HG03432 (cell line): ENCODE results near the gene COL5A2.

Experiments used
- ATAC-seq: cut with Tn5 transposase; IDR thresholded peaks from one replicate; pipeline ENCODE4 v1.9.1; 2021; ENCODE audit warnings: mild to moderate bottlenecking, moderate library complexity; ENCODE audit not compliant: unreplicated experiment

COL5A2 gene

DNA sequence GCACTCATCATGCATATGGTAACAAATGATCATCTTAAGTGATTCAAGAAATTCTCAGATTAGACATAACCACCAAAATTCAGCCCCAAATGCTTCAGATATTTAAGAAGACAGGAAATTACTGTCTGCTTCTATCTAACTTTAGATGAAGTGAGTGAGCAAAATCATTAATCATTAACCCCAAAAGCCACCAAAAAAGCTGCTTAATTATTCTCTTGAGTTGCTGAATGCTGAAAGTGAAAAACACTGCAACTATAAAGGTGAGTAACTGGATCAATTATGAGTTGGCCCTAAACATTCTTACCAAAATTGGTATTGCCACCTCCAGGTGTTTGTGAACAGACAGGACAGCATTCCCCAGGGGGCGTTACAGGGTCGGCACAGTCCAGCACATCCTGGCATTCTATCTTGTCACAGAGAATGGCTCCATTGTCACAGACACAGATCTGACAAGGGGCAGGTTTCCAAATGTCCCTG lies 69.6 kb downstream of the COL5A2 start:
- ATAC-seq = peak; percentile 95

DNA sequence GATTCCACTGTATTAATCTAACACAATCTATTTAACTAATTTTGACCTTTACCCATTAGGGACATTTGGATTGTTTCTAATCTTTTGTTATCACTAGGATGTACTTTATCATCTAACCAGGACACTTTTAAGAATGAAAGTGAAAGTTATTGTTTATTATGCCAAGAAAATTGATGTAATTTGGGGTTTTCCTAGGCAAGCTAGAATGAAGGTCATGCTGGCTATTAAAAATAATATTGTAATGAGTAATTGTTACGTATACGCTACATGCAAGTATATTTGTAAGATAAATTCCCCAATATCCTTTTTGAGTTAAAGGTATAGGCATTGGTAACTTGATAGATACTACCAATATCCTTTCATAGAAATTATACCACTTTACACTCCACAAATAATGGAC lies 74.6 kb downstream of the COL5A2 start:
- ATAC-seq = no peak

DNA sequence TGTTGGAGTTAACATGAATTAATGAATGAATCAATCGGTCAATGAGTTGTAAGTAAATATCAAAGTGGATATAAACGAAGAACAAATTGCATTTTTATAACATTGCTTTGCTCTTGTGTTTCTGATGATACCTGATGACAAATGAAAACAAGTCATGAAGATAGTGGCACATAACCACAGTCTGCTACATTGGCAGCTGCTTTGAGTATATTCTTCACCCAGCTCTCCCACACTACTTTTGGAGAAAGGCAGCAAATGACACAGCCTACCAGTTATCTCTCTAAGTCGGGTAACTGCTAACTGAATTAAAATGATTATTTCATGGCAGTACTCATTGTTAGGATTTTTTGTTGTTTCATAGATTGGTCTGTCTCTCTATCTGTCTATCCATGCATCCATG lies 76.8 kb downstream of the COL5A2 start:
- ATAC-seq = no peak

DNA sequence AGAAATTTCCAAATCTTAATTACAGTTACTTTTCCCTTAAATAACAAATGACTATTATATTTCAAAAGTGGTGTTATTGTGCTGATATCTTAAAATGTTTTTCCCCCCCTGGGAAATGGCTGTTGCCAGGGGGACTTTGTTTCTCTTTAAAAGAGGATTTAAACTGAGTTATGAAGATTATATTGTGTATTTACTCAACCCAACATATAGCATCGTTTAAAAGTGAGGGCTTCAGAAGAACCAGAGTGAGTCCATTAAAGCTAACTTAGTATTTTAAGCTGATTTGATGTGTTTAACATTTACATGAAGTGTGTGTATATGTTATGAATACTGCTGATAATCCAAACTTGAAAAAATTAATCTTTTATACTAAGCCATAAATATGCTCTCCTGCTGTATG lies 81.6 kb downstream of the COL5A2 start:
- no peak for ATAC-seq

DNA sequence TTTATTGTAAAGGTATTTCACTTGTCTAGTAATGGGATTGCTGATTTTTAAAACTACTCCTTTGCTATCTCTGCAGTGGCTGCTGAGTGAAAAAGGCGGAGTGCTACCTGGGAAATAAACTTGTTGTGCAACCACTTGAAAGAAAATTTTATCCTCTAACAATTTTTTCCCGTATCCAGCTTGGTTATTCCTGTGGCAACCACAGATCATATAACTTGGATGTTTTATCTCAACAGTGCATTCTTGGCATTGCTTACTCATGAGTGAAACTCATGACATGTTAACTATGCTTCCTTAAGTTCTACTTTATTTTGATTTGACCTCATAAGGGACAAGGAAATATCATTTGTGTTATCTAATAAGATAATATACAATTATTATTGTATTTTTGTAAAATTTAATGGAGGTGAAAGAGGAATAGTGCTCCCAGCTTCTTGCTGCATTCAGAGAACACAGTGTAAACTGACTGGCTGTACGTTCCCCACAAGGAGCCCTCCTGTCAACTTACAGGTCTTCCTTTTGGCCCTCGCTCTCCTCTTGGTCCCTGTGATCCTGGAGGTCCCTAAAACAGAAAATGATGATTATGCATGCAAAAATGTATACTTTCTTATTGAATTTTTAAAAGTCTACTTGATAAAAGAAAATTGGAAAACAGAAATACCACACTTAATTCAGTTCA lies 82.7 kb downstream of the COL5A2 start:
- no peak for ATAC-seq

DNA sequence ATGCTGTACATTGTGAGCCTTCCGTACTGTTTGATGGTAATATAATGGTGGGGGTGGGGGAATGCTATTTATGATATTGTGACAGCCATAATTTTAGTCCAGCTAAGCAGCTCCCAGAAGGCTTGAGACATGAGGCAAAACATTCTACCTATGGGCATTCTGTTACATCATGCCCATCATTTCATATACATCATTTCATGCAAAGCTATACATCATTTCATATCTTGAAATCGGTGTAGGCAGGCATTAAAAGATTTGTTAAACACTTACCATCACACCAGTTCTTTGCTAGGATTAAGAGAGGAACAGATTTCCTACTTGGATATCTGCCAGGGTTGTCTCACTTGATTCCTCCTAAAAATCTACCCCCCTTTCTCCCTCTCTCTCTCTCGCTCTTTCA lies 84.5 kb downstream of the COL5A2 start:
- no peak for ATAC-seq

DNA sequence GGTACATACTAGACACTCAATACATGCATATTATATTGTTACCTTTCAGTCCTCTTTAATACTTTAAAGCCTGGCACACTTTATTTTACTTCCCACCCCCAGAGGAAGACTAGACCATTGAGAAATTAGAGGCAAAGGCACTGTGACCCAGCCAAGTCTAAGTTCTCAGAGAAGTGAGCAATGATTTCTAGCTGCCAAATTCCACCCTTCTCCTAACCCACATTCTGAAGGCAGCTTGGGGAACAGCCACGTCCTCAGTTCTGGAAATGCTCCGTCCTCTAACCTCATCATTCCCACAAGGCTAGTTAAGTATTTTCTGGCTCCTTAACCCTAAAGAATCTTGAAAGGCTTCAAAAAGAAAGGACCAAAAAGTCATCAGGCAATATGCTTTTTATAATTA lies 86.6 kb downstream of the COL5A2 start:
- no peak for ATAC-seq

DNA sequence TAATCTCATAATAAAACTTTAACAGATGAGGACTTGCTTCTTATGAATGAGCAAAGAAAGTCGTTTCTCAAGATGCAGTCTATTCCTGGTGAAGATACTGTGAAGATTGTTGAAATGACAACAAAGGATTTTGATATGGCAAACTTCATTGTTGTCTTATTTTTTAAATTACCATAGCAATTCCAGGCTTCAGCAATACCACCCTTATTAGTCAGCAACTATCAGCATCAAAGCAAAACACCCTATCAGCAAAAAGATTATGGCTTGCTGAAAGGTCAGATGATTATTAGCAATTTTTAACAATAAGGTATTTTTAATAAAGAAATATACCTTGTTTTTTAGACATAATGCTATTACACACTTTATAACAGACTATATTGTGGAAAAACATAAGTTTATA lies 88.3 kb downstream of the COL5A2 start:
- ATAC-seq = no peak

DNA sequence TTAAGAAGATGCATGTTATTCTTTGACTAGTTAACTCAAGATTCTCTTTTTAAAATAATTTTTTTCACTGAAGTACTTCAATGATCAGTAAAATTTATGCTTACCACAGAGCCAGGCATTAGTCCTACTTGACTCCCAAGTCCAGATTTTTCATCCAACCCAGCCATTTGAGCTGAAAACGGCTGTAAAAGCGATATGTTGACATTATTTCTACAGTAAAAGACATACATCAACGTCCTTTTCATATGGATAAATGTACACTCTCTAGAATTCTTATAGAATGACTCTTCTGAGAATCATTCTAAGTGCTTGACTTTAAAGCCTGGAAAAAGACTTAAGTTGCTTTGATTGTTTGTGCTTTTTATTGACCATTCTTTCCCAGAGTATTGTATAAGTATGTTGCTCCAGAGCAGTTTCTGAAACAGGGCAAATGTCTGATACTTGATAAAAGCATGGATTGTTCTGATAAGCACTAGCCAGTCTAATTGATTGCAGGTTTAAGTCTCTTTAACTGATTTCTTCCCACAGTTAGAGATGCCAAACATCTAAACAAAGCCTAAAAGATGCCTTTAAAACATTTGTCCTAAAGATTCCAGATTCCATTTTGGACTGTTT lies 90.9 kb downstream of the COL5A2 start:
- no peak for ATAC-seq

DNA sequence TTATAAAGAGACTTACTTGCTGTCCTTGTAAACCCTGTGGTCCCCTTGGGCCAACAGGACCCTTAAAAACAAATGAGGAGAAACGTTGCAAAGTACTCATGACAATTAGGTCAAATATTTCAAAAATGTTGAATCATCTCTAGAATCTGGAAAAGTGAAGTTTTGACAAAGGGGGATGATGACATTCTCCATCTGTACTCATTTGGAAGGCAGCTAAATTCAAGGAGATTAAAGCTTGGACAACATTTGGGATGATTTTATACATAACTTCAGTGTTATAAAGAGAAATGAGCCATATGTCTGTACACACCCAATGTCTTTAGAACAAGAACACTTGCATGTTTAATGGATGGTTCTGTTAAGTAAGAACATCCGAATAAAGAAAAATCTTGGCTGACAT lies 92.9 kb downstream of the COL5A2 start:
- ATAC-seq = no peak

DNA sequence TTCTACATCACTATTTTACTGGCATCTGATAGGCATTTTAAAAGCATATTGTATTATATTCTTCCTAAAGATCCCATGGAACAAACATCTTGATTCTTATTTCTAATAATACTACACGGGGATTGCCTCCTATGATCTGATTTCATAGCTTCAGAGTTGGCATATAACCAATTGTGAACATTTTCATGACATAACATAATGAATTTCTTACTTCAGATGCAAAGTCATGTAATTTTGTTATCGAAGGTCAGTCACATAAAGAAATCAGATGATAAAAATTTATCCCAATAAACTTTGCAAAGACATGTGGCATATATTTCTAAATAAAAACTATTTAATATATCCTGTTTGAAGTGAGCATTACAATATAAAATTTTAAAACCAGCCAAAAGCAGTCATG lies 93.3 kb downstream of the COL5A2 start:
- ATAC-seq = no peak

DNA sequence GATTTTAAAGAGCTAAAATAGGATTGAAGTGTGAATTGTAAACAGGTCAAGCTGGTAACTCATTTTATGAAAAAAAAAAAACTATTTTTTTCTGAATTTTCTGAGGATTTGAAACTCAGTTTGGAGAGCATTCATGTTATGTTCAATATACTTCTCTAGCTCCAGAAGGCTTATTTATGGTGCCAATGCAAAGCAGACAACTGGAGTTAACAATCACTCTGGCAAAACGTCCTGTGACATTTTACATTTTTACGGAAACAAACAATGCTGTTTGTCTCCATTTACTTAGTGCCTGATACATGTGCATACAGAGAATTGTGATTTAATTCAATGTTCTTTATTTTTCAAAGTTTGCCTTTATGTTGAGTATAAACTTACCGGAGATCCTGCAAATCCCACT lies 96.0 kb downstream of the COL5A2 start:
- no peak for ATAC-seq

DNA sequence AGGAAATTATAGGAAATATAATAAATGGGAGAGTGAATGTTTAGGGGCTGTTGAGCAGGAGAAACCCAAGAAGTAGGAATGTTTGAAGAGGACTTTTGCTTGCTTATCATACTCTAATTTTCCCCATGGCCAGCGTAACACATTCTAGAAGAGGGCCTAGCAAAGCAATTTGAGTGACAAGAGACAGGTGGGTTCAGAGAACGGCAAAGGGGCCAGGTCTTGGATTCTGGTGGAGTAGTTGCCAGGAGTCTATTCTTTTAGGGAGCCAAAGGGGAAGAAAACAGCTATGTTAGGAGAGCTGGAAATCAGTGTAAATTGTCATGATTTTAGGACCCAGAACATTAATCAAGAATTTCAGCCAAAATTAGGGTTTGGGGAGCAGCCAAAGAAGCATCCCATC lies 96.5 kb downstream of the COL5A2 start:
- no peak for ATAC-seq

DNA sequence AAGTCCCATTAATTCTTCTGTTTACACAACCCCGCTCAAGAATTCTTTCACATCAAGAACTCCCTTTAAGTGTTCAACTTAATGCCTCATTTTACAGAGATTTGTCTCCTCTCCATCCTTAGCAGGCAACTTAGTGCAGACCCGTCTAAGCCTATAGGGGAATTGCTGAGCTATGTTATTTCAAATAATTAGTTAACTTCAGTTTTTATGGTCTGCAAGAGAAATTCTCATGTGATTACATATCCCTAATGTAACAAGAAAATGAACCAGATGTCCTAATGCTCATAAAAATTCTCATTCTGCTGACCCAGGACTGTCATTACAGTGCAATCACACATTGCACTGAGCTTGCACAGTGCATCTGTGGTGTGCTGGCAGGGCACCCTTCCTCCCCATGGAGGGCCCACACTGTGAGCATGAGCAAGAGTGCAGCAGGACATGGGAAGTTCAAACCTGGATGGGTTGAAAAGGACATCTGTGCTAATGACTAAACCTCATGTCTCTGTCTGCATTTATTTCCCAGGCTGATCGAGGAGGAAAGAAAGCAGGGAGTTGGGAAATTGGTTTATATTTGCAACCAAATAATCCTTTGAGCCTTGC lies 97.1 kb downstream of the COL5A2 start:
- ATAC-seq = no peak

DNA sequence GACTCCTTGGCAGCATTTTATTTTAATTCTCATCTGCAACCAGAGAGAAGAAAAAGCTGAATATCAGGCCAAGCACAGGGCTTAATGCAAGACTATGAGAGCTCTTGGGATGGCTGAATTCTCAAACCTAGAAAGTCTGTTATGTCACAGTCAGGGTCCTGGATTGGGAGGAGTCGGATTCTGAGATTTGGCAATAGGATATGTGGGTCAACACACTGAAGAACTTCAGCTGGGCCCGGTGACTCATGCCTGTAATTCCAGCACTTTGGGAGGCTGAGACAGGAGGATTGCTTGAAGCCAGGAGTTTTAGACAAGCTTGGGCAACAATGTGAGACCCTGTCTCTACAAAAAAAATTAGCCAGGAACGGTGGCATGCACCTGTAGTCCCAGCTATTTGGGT lies 103.0 kb downstream of the COL5A2 start:
- no peak for ATAC-seq

DNA sequence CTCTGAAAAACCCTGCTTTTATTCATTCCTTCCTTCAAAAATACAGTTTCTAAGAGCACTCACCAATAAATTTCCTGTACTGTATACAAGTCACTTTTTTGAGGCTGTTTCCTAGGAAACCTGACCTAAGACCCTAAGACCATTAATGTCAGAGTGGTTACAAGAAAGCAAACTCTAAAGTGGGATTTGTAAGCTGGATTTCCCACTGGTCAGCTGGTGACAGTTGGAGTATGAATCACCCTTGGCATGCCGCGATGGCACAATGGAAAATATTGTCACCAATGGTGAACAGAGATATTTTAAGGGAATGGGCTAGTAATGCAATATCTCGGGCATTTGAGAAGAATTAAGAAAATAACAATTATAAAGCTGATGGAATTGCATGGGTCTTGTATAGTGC lies 103.4 kb downstream of the COL5A2 start:
- ATAC-seq = no peak

DNA sequence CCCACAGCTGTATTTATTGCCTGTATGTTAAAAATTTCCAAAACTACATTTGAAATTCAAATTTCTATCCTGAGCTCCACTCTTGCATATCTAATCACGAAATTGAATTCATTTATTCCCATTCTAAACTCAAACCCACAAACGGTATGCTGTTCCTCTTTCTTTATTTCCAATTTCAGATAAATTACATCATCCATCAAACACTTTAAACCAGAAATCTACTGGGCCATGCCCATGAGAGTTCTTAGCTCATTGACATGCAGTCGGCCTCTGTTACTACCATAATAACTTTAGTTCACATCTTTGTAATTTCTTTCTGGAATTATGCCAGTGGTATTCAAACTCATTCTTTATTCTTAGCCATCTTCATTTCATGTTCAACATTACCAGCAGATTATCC lies 105.1 kb downstream of the COL5A2 start:
- ATAC-seq = no peak

DNA sequence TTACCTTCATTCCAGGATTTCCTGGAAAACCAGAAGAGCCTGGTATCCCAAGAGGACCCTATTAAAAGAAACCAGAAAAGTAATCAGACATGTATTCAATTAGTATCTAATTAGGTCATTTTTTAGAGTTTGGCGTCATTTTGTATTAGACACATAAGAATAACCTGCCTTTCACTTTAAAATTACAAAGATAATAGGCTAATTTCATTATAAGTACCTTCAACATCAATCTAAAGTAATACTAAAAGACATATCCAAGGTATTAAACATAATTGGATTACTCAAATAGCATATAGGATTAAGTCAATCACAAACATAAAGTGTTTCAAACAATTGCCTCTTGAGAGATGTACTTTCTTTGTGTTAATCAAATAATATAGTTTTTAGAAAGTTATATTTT lies 107.5 kb downstream of the COL5A2 start:
- ATAC-seq = no peak

DNA sequence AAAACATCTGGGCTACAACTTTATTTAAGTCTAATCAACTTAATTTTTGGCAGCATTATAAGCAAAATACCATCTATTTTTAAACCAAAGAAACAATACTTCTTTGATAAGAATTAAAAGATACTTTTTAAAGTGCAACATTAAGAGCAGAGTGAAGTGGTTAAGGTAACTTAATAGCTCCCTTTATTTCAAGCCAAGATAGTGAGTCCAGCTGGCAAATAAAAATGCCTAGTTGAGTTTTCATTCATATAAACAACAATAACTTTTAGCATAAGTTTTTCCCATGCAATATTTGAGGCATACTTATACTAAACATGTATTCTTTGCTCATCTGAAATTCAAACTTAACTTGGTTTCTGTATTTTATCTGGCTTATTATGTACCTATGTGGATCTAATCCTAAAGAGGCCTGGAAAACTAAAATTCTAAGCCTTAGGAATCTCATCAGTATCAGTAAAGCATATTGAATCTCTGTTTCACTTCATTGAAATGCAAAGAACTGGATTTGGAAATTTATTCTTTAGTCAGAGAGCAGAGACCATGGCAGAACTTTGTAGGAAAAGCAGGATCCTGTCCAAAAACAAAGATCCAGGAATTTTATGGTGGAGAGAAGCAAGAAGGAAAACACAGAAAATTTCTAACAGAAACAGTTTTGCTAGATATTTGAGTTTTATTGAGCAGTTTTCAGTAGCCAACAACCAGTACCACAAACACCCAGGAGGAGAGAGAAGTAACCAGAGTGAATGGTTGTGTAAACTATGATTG lies 109.5 kb downstream of the COL5A2 start:
- ATAC-seq = no peak

DNA sequence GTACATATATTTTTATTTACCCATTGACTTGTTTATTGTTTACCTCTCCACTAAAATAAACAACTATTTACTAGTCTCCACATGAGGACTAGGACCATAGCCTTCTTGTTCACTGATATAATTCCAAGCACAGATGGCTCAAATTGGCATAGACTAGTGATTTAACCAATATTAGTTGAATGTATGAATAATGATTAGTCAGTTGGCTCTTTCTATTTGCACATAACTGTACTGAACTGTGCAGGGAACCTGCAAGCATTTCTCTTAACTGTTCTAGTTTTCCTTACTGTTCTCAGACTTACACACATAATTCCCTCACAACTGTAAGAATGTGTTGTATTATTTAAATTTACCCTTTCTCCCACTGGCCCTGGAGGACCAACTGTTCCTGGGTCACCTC lies 113.5 kb downstream of the COL5A2 start:
- no peak for ATAC-seq

DNA sequence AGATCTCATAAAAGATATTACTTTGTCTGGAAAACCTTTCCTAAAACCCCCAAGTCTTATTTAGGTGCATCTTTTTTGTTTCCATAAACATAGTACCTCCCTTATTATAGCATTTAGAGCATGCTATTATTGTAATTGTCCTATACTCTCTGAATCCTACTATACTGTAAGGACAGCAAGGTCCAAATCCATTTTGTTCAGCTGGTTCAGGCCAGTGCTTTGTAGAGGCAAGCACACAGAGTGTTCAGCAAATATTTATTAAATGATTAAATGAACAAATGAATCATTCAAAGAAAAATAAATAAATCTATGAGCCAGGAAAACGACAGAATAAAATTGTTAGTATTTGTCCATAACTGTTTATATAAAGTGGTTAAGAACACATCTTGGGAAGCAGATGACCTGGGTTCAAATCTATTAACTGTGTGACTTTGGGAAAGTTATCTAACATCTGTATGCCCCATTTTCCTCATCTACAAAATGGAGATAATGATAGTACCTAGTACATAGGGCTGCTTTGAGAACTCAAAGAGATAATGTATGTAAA lies 119.4 kb downstream of the COL5A2 start:
- ATAC-seq = no peak

DNA sequence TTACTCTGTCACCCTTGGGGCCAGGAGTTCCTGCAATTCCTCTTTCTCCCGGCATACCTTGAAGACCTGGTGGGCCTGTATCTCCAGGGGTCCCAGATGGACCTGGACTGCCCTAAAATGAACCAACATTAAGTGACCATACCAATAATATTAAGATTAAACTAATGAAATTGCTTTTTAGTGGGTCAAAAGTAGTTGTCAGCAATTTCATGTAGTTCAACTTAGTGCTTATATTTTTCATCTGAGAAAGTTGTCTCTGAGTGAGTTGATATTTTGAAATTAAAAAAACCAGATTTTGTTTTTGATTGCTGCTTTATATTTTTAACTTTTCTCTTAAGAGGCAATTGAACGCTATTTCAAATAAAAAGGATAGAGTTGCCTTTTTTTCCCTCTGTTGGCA lies 122.2 kb downstream of the COL5A2 start:
- no peak for ATAC-seq
